Nucleus accumbens (tissue), 56 donors: ENCODE data around the gene FGF14.
A peak's percentile ranks its signal among the peaks of the same experiment; 100 is the strongest.
"Not testable (repeated sequence)": the region's sequence is repeated elsewhere in the genome, so short reads cannot be mapped to it uniquely, and the experiment has no call there.

Source experiments
- DNase-seq, 56 donors: peaks; one replicate each; lab custom pipeline; 2025; lab: John Stamatoyannopoulos, UW

Gene FGF14

DNA sequence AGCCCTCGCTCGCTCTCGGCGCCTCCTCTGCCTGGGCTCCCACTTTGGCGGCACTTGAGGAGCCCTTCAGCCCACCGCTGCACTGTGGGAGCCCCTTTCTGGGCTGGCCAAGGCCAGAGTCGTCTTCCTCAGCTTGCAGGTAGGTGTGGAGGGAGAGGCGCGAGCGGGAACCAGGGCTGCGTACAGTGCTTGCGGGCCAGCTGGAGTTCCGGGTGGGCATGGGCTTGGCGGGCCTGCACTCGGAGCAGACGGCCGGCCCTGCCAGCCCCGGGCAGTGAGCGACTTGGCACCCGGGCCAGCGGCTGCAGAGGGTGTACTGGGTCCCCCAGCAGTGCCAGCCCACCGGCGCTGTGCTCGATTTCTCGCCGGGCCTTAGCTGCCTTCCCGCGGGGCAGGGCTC is 333.5 kb downstream of the FGF14 start:
- DNase-seq, result not testable (repeated sequence)

- DNase-seq, result no peak
Measured at GRCh38 chr13:102055090-102055779, 346.6 kb downstream of the FGF14 start.

GRCh38 chr13:102049853-102050252 is 352.0 kb downstream of the FGF14 start:
- no peak for DNase-seq

- no peak for DNase-seq
Measured at GRCh38 chr13:102045731-102046130, 356.1 kb downstream of the FGF14 start.

DNA sequence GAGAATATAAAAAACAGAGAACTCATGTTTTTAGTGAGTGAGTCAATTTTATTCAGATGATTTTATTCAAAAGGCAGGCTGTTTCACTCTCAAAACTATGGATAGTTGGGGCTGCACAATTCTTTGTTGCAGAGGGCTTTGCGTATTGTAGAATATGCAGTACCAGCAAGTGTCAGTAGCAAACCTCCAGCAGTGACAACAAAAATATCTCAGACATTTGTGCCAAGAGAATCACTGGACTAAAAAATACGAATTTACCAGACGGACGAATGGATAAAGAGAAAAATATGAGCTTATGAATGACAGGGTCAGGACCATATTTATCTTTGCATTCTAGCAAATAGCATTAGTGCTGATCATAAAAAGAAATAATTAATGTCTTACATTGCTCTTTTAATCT is 359.1 kb downstream of the FGF14 start:
- no peak for DNase-seq

GRCh38 chr13:102041544-102041943 is 360.3 kb downstream of the FGF14 start:
- no peak for DNase-seq

DNA sequence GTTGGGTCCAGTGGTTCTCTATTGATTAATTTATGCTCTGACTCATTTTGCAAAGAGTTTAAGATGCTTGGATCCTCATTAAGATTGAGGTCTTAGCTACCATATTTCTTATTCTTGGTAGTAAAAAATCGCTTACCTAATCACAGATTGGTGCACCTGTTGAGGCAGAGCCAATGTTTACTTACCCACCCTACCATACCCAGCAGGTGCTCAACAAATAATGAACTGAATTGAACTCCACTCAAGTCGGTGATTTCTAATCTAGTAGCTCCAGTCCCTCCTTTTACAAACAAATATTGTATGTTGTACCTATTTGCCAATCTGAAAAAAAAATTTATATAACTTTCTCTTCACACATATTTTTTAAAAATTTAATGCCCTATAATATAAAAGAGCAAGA is 361.0 kb downstream of the FGF14 start:
- no peak for DNase-seq

GRCh38 chr13:102039264-102039663 is 362.6 kb downstream of the FGF14 start:
- DNase-seq, result no peak

DNA sequence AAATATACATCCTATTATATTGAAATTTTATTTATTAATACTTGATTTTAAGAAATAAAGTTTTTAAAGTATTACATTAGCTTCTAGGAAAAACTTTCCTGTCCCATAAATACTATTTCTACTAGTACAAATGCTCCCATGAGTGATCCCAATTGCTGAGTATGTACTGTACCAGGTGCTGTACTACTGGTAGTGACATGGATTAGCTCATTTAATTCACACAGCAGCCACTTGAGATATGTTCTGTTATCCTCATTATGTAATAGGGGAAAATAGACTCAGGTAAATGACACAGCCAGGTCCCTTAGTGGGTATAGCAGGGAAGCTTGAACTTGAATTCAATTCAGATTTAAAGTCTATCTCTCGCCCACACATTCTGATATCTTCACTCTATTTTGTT is 363.1 kb downstream of the FGF14 start:
- DNase-seq, result no peak

GRCh38 chr13:102035969-102036368 is 365.9 kb downstream of the FGF14 start:
- DNase-seq, result no peak

DNA sequence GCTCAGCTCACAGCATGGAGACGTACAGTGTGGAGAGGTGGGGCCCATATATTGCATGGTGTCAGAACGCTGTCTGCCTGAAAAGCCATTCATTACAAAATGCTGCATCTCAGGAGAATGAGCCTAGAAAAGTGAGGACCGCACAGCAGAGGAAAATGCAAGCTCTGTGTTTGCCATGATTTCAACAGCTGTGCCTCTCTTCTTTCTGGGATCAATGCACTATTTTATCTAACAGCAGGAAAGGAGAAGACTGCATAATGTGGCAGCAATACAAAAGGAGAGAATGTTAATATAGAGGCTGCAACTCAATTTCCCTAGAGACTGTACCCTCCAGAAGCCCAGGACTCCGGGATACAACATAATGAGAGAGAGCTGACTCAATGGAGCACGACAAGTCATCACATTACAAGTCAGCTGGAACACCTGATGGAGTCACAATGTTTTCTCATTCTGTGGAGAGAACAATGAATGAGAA is 368.0 kb downstream of the FGF14 start:
- peak in 2 of 56 donors; percentile 3 to 6 for DNase-seq

GRCh38 chr13:102033386-102033785 is 368.5 kb downstream of the FGF14 start:
- DNase-seq, result no peak

DNA sequence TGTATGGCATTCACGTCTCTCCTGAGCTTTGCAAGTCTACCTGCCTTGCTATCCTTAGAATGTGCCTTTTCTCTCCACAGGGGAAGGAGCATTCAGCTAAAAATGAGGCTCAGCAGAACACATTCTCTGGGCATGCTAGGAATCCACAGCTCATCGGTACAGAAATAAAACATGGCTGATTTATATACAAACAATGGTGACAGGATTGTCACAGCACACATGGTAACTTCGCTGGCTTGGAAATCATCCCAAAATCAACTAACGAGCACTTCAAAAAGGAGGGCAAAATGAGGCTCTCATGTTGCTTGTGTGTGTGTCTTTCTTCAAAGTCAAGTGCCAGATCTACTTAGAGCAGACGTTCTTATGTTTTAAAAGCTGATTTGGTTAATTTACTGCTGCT is 373.0 kb downstream of the FGF14 start:
- no peak for DNase-seq

- no peak for DNase-seq
Measured at GRCh38 chr13:102028206-102028605, 373.6 kb downstream of the FGF14 start.

GRCh38 chr13:102021777-102022176 is 380.1 kb downstream of the FGF14 start:
- DNase-seq, result no peak

- no peak for DNase-seq
Measured at GRCh38 chr13:102020611-102021216, 381.1 kb downstream of the FGF14 start.

GRCh38 chr13:102018716-102019115 is 383.1 kb downstream of the FGF14 start:
- DNase-seq, result no peak

DNA sequence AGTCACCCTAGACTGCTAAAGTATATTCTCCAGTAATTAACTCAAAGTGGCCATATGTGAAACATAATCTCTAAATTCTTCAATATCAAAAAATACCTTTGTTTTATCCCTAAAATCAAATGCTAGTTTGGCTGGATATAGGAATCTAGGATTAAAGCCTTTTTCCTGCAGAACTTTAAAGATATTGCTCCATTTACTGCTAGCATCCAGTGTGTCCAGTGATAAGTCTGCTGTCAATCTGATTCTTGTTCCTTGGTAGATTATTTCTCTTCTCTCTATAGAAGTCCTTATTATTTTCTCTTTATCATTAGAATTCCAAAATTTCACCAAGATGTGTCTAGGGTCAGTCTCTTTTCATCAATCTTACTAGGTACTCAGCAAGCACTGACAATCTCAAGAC is 384.6 kb downstream of the FGF14 start:
- DNase-seq, result no peak

DNA sequence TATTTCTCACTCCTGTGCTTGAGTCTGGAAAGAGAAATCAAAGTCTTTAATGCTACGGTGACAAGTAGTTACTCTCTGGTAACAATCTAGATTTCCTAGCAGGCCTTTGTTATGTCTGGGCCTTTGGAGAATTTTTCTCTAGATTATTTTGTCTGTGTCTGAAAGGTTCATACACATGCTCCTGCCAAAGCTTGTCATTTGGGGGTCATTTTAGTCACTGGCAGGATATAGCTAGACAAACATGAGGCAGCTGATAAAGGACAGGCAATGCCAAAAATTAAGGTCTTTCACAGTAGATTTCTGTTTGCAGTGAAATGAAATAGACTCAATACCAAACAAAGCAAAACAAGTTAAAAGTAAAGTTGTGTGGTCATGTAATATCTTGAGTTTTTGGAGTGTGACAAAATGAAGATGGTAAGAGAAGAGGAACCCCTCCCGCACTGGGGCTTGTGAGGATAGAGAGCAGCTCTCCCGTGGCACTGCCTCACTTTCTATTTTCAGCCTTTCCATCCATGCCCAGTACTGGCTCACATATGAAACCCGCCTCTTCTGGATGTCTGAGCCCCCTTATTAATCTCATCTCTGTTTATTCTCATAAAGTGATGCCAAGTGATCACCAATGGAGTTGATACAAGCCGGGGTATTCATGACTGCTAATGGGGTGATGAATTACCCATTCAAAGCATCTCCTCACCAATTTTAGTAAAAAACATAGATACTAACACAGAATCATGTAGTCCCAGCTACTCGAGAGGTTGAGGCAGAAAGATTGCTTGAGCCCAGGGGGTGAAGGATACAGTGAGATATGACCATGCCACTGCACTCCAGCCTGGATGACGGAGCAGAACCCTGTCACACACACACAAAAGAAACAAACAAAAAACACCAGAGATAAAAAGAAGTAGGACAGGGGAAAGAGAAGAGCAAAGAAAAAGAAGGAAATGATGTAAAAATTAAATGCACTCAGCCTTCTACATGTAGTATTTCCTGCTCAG is 389.3 kb downstream of the FGF14 start:
- no peak for DNase-seq

DNA sequence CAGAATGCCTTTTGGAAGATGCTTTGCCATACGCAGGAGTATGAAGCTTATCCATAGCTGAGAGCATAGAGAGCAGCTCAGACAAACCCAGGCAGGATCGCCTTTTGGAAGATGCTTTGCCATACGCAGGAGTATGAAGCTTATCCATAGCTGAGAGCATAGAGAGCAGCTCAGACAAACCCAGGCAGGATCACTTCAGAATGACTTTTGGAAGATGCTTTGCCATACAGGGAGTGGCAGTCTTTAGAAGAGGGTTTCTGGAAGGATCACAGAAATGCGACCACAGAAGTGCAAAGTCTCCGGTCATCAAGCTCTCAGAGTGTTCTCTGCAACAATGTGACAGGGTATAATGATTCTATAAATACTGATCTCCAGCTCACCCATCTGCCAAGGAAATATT is 390.4 kb downstream of the FGF14 start:
- DNase-seq, result not testable (repeated sequence)
